Measurements from ENCODE around the gene ATP5MC2. TPM values are rescaled to one million over a fixed set of nuclear protein-coding genes. Genes with fewer than 3 reads are reported as not detected.
A peak's percentile ranks its signal among the peaks of the same experiment; 100 is the strongest.
"Not testable (repeated sequence)": the region's sequence is repeated elsewhere in the genome, so short reads cannot be mapped to it uniquely, and the experiment has no call there.

ATP5MC2 gene
- total RNA-seq, 1 donor from 2014 or later: 596 TPM

GRCh38 chr12:53636641-53637040 is 39.2 kb downstream of the ATP5MC2 start:
- no peak overlapping the region for H3K27ac Mint-ChIP-seq (ENCODE audit: unreplicated experiment)
- no peaks in the 10 kb centered on the region for H3K4me1 Mint-ChIP-seq
- H3K27me3 Mint-ChIP-seq (ENCODE audit: low read depth): no peaks in the 10 kb centered on the region
- no peak for TF ChIP-seq CTCF (conservative IDR thresholded peaks at IDR 0.05)
- H3K9me3 Mint-ChIP-seq: no peaks in the 10 kb centered on the region
- no peaks in the 10 kb centered on the region for H3K36me3 Mint-ChIP-seq (ENCODE audit: low read depth)
- H3K4me3 Mint-ChIP-seq: no peak overlapping the region
- no peak for DNase-seq (ENCODE audit: low read depth, low spot score)

GRCh38 chr12:53635708-53636107 is 40.2 kb downstream of the ATP5MC2 start:
- H3K27me3 Mint-ChIP-seq (ENCODE audit: low read depth); H3K27ac Mint-ChIP-seq (ENCODE audit: unreplicated experiment); H3K9me3 Mint-ChIP-seq; DNase-seq (ENCODE audit: low read depth, low spot score); H3K4me1 Mint-ChIP-seq; H3K36me3 Mint-ChIP-seq (ENCODE audit: low read depth); H3K4me3 Mint-ChIP-seq: not testable (repeated sequence)

- Mint-ChIP-seq H3K27me3 (ENCODE audit: low read depth) (no peaks in the 10 kb centered on the region), H3K9me3 (no peaks in the 10 kb centered on the region), H3K4me1 (peaks cover 5% of the 10 kb centered on the region), H3K4me3 (no peak overlapping the region), H3K36me3 (ENCODE audit: low read depth) (no peaks in the 10 kb centered on the region), H3K27ac (ENCODE audit: unreplicated experiment) (no peak overlapping the region)
- TF ChIP-seq CTCF (conservative IDR thresholded peaks at IDR 0.05): no peak
- DNase-seq (ENCODE audit: low read depth, low spot score): no peak
Observed at GRCh38 chr12:53631721-53632120, 44.2 kb downstream of the ATP5MC2 start.

GRCh38 chr12:53627919-53628318 is 48.0 kb downstream of the ATP5MC2 start:
- peaks cover 37% of the 10 kb centered on the region for H3K4me1 Mint-ChIP-seq
- H3K9me3 Mint-ChIP-seq: no peaks in the 10 kb centered on the region
- H3K27me3 Mint-ChIP-seq (ENCODE audit: low read depth): no peaks in the 10 kb centered on the region
- no peak overlapping the region for H3K4me3 Mint-ChIP-seq
- no peaks in the 10 kb centered on the region for H3K36me3 Mint-ChIP-seq (ENCODE audit: low read depth)
- H3K27ac Mint-ChIP-seq (ENCODE audit: unreplicated experiment): no peak overlapping the region
- TF ChIP-seq CTCF (conservative IDR thresholded peaks at IDR 0.05): no peak
- no peak for DNase-seq (ENCODE audit: low read depth, low spot score)

- H3K36me3 Mint-ChIP-seq (ENCODE audit: low read depth): no peaks in the 10 kb centered on the region
- H3K4me1 Mint-ChIP-seq: peaks cover 37% of the 10 kb centered on the region
- no peak for DNase-seq (ENCODE audit: low read depth, low spot score)
- peak overlapping the region; percentile 100 for H3K27ac Mint-ChIP-seq (ENCODE audit: unreplicated experiment)
- H3K9me3 Mint-ChIP-seq: no peaks in the 10 kb centered on the region
- peak overlapping the region; percentile 97 for H3K4me3 Mint-ChIP-seq
- no peak for TF ChIP-seq CTCF (conservative IDR thresholded peaks at IDR 0.05)
- no peaks in the 10 kb centered on the region for H3K27me3 Mint-ChIP-seq (ENCODE audit: low read depth)
Observed at GRCh38 chr12:53626702-53627169, 49.1 kb downstream of the ATP5MC2 start.

- Mint-ChIP-seq H3K9me3 (no peaks in the 10 kb centered on the region), H3K36me3 (ENCODE audit: low read depth) (no peaks in the 10 kb centered on the region), H3K27ac (ENCODE audit: unreplicated experiment) (peak within 1 kb of the TSS; percentile 100), H3K4me3 (peak within 1 kb of the TSS; percentile 97), H3K27me3 (ENCODE audit: low read depth) (no peaks in the 10 kb centered on the region), H3K4me1 (peaks cover 37% of the 10 kb centered on the region)
- peak; percentile 100 for DNase-seq (ENCODE audit: low read depth, low spot score)
- no peak for TF ChIP-seq CTCF (conservative IDR thresholded peaks at IDR 0.05)
Observed at GRCh38 chr12:53625946-53626701, 49.8 kb downstream of the ATP5MC2 start, which contains the start of gene ATF7. ATF7 (minus strand) TSS chr12:53626382; CDS start chr12:53601000, 25,382 bp downstream.

All from neural crest cell (in vitro differentiated cells).